Measurements from ENCODE around the gene PRKCQ.

- TF ChIP-seq GATA2 (IDR thresholded peaks at IDR 0.05; ENCODE audit: low read depth, low read length) (no peak), GATA3 (IDR thresholded peaks at IDR 0.05; ENCODE audit: low read depth, low read length) (no peak)
These were observed 72.8 kb downstream of the PRKCQ start for GRCh38 chr10:6507311-6507710.

Data from SH-SY5Y (cell line).